G401 (cell line): ENCODE measurements around the gene SLC4A8. TPM values are rescaled to one million over a fixed set of nuclear protein-coding genes. Genes with fewer than 3 reads are reported as not detected.

Experiments used
- DNase-seq: peaks from one replicate; pipeline ENCODE4 v3.0.0-alpha.2; 2015; ENCODE audit warnings: low spot score
- in situ Hi-C: cut with HindIII; loops from 2 replicates; pipeline ENCODE4 v1.10.0; 2016; ENCODE audit warnings: low sequenced_read_pairs, mixed read lengths
- total RNA-seq: library from RNA; depleted of rRNA; stranded (reverse); fragments of >200 nt; shearing (Covaris generic); gene quantifications from 2 replicates; pipeline ENCODE4 v1.2.3, GENCODE V29; 2014

Gene SLC4A8
- total RNA-seq, 1 experiment from 2014 or later = 2.2 TPM

GRCh38 chr12:51458635-51459034 lies 34.0 kb downstream of the SLC4A8 start:
- DNase-seq = no peak
- in situ Hi-C loops = no loop called here

DNA sequence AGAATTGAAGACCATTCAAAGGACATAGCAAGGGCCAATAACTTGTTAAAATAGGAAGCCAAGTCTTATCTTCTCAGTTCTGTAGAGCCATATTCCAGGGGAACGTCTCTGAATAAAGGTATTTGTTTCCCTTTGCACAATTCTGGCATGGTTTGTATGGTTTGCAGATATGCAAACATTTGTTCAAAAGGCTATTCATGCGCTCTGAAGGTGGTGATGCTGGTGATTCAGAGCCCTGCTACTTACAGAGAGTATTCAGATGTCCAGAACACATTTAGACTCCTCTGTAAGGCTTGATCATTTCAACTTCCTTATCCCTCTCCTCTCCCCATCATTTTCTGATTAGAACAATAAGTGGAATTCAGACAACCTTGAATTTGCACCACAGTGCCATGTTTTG lies 35.9 kb downstream of the SLC4A8 start:
- in situ Hi-C loops = no loop called here
- DNase-seq = no peak

DNA sequence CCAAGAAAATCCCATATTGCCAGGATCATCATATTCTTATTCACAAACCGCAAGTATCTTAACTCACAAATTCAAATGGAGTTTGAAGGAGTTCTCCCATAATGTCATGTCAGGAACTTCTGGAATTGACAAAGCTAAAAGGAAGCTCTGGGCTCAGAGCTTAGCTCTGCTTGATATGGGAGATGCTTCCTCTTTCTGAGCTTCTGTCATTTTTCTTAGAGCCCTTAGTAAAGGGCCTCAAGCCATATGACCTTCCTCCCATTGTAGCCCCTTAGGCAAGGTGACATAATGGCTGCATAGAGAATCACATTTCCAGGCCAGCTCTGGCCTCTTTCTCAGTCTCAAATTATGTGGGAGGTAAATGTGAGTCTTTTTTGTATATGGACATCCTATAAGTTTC lies 40.9 kb downstream of the SLC4A8 start:
- in situ Hi-C loops = no loop called here
- DNase-seq = no peak

- in situ Hi-C loops = no loop called here
- no peak for DNase-seq
Measured at GRCh38 chr12:51470116-51470515, 45.5 kb downstream of the SLC4A8 start.

DNA sequence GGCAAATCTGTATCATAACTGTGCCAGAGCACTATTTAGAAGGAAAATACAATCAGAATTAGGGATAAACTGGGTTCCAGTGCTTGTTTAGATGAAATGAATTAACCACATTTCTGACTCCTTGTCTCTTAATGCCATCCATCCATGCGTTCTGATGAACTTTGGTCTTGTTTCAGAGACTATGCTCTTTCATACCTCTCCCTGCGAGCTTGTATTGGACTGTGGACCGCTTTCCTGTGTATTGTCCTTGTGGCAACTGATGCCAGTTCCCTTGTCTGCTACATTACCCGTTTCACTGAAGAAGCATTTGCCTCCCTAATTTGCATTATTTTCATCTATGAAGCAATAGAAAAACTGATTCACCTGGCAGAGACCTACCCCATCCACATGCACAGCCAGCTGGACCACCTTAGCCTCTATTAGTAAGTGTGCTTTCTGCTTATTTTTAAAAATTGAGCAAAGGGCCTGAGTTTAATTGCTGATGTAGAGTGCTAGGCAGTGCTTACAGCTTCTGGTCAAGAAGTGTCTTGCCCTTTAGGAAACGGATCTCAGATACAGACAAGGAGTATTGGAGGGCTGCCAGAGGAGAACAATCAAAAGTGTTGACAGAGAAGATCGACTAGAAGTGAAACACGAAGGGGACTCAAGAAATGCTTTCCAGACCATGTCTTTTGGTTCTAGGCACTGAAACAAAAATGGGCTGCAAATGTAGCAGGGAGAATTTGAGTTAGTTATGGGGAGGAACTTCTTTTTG lies 46.7 kb downstream of the SLC4A8 start:
- in situ Hi-C loops = no loop called here
- no peak for DNase-seq

DNA sequence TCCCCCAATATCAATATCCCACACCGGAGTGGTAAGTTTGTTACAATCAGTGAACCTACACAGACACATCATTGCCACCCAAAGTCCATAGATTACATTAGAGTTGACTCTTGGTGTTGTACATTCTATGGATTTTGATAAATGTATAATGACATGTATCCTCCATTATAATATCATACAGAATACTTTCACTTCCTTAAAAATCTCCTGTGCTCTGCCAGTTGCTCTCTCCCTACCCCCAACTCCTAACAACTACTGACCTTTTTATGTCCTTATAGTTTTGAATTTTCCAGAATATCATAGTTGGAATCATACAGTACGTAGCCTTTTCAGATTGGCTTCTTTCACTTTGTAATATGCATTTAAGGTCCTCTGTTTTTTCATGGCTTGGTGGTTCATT lies 48.4 kb downstream of the SLC4A8 start:
- in situ Hi-C loops = no loop called here
- DNase-seq = no peak

DNA sequence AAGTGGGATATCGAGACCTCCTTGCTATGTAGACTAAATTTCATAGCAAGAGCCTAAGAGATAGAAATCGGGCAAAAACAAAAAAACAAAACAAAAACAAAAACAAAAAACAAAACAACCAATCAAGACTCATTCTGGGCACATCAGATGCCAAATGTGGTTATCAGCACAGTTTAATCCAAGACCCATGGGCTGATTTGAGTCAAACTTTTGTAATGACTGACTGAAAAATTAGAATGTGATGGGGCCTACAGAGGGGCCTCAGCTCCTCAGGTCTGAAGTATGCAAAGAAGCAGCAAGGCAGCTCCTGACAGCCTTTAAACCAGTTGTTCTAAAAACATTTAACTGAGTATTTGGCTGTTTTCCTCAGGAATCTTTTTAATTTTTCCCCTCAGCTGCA lies 49.3 kb downstream of the SLC4A8 start:
- DNase-seq = no peak
- in situ Hi-C loops = no loop called here

GRCh38 chr12:51475543-51475942 lies 50.9 kb downstream of the SLC4A8 start:
- DNase-seq = no peak
- in situ Hi-C loops = no loop called here

DNA sequence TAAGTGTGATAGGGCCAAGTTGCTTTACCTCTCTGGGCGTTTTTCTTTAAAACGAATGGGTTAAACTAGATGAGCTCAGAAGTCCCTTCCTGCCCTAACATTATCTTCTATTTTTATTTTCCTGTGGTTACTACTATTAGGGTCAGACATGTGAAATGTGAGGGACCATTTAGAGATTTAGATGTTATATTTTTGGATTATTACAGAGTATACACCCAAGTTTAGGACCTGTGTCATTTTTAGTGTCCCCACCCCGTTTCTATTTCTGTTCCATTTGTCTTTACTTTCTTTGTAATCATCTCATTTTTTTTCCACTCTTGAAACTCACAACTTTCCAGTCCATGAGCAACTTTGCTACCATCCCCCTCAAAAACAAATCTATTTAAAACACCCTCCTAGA lies 56.3 kb downstream of the SLC4A8 start:
- DNase-seq = no peak
- in situ Hi-C loops = no loop called here

GRCh38 chr12:51482929-51483697 lies 58.5 kb downstream of the SLC4A8 start:
- in situ Hi-C loops = no loop called here
- no peak for DNase-seq

DNA sequence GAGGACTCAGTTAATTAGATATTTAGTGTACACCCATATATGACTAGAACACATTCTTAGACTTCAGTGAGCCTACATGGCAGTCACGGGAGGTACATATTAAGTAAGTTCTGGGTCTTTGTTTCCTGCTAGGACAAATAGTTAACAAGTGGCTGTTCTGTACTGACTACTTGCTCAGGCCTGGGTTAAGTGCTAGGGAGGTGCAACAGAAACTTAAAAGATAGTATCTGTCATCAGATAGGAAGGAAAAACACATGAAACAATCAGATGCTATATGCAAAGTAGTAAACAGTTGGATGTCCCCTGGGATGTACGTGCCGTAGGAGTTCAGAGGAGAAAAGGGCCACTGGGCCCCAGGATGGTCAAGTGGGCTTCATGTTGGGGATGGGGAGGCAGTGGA lies 59.5 kb downstream of the SLC4A8 start:
- in situ Hi-C loops = no loop called here
- DNase-seq = no peak

GRCh38 chr12:51488281-51488680 lies 63.6 kb downstream of the SLC4A8 start:
- DNase-seq = no peak
- in situ Hi-C loops = no loop called here

- in situ Hi-C loops = no loop called here
- DNase-seq = no peak
Measured at GRCh38 chr12:51493281-51493680, 68.7 kb downstream of the SLC4A8 start.

- in situ Hi-C loops = no loop called here
- DNase-seq = no peak
Measured at GRCh38 chr12:51496895-51497294, 72.3 kb downstream of the SLC4A8 start.

GRCh38 chr12:51504851-51505250 lies 80.2 kb downstream of the SLC4A8 start:
- in situ Hi-C loops = no loop called here
- DNase-seq = no peak

DNA sequence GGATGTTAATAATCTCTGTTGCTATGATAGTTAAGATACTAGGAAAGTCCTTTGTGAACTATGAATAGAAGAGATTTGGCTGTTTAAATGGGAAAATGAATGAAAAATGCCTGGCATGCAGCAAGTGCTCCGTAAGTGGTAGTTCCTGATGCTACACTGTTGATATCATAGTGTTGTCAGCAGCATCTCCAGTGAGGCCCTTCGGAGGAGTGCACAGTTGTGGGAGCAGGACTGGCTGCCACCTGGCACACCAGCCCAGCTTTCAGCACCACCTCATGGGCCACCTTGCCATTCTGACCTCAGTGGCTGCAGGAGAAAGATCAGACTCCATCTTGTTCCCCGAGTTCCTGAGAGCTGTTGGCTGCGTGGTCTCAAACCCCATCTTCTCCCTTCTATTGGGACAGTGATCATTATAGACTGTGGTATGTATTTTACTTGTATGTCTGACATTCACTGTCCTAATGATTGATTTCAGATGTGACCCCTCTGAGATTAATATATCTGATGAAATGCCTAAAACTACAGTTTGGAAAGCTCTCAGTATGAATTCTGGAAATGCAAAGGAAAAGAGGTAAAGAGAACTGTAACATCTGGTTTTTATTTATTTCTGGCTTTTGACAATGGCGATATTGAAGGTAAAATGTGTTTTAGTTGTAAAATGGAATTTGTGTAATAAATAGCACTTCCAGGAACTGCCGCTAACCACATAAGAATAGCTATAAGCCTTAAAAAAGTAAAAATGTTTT lies 80.9 kb downstream of the SLC4A8 start:
- in situ Hi-C loops = no loop called here
- no peak for DNase-seq

DNA sequence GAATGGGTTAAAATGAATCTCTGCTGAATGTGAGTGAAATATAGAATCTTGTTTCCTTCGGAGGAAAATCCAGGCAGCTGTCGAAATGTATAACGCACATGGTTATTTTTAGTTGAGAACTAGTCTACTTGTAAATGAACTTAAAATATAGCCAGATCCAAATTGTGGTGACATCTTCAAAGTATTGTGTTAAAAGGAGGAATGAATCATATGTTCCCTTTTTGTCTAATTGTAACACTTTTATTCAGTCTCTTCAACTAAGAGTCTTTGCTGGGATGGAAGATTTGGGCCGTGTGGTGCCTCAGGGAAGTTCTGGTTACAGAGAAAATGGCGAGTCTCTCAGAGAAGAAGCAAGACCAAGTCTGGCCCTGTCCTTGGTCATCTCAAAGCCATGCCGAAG lies 82.5 kb downstream of the SLC4A8 start:
- in situ Hi-C loops = no loop called here
- no peak for DNase-seq

DNA sequence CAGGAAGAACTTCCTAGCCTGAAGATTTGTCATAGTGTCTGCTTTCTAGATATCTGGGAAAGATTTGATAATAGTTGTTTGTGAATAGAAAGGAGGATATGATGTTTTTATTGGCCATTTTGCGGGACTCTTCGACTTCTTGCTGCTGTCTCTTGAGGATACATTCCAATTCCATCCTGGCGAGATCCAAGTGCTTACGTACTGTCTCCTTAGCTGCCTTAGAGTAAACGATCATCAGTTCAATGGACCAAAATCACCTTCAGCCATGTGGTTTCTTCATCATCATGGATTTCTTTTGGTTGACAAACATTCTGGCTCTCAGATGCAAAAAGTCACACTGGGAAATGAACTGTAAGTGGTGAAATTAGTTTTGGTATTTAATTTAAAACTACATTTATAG lies 83.7 kb downstream of the SLC4A8 start:
- in situ Hi-C loops = no loop called here
- no peak for DNase-seq

GRCh38 chr12:51511546-51512260 lies 87.1 kb downstream of the SLC4A8 start:
- DNase-seq = peak; percentile 36
- in situ Hi-C loops = no loop called here

GRCh38 chr12:51512438-51512837 lies 87.8 kb downstream of the SLC4A8 start:
- in situ Hi-C loops = no loop called here
- DNase-seq = no peak
